NT2/D1 (cell line): Measurements from ENCODE around the gene IMPG2.

Experiments
- DNase-seq: peaks from one replicate; pipeline ENCODE4 v3.0.0-alpha.2; 2011; ENCODE audit warnings: low read depth, low spot score
- H3K27me3 ChIP-seq: 2 replicates; pipeline ENCODE4 v1.6.0; 2011; ENCODE audit warnings: mild to moderate bottlenecking; ENCODE audit not compliant: insufficient read length, insufficient read depth
- H3K36me3 ChIP-seq: 2 replicates; pipeline ENCODE4 v1.6.1; 2011; ENCODE audit warnings: mild to moderate bottlenecking, low read length, mixed read lengths; ENCODE audit not compliant: insufficient read depth, insufficient read length
- H3K4me1 ChIP-seq: 2 replicates; pipeline ENCODE4 v1.5.1; 2011; ENCODE audit not compliant: insufficient read depth, insufficient read length
- H3K4me3 ChIP-seq: 2 replicates; pipeline ENCODE4 v1.5.1; 2011; ENCODE audit warnings: low read depth; ENCODE audit not compliant: insufficient read length
- H3K9ac ChIP-seq: 2 replicates; pipeline ENCODE4 v1.6.0; 2011; ENCODE audit warnings: low read depth; ENCODE audit not compliant: insufficient read length
- H3K9me3 ChIP-seq: 2 replicates; pipeline ENCODE4 v1.5.1; 2011; ENCODE audit warnings: mild to moderate bottlenecking, low read length; ENCODE audit not compliant: insufficient read depth
- SUZ12 ChIP-seq: IDR thresholded peaks from 2 replicates; pipeline ENCODE4 v1.6.1; 2011; ENCODE audit not compliant: insufficient read length, insufficient read depth; ENCODE audit errors: extremely low read depth
- YY1 ChIP-seq: IDR thresholded peaks from 2 replicates; pipeline ENCODE4 v1.6.1; 2011; ENCODE audit not compliant: insufficient read length, insufficient read depth
- ZNF274 ChIP-seq: IDR thresholded peaks from 2 replicates; pipeline ENCODE4 v1.6.1; 2011; ENCODE audit warnings: mild to moderate bottlenecking, low read depth, low read length

IMPG2 gene

GRCh38 chr3:101252307-101252706, 68.1 kb downstream of the IMPG2 start:
- Histone ChIP-seq H3K9ac (no peak overlapping the region), H3K4me1 (no peaks in the 10 kb centered on the region), H3K4me3 (no peak overlapping the region), H3K9me3 (no peaks in the 10 kb centered on the region), H3K36me3 (no peaks in the 10 kb centered on the region), H3K27me3 (no peaks in the 10 kb centered on the region)
- no peak for TF ChIP-seq YY1
- no peak for TF ChIP-seq SUZ12
- TF ChIP-seq ZNF274: no peak
- no peak for DNase-seq

GRCh38 chr3:101251441-101251840, 68.9 kb downstream of the IMPG2 start:
- H3K4me3 ChIP-seq: no peak overlapping the region
- H3K27me3 ChIP-seq: no peaks in the 10 kb centered on the region
- no peaks in the 10 kb centered on the region for H3K9me3 ChIP-seq
- TF ChIP-seq SUZ12 (no peak), ZNF274 (no peak)
- H3K9ac ChIP-seq: no peak overlapping the region
- H3K4me1 ChIP-seq: no peaks in the 10 kb centered on the region
- no peak for DNase-seq
- H3K36me3 ChIP-seq: no peaks in the 10 kb centered on the region

GRCh38 chr3:101249522-101249921, 70.9 kb downstream of the IMPG2 start:
- no peak for TF ChIP-seq ZNF274
- TF ChIP-seq YY1: no peak
- TF ChIP-seq SUZ12: no peak
- DNase-seq: no peak
- Histone ChIP-seq H3K27me3 (no peaks in the 10 kb centered on the region), H3K9me3 (no peaks in the 10 kb centered on the region), H3K36me3 (no peaks in the 10 kb centered on the region), H3K4me3 (no peak overlapping the region), H3K9ac (no peak overlapping the region), H3K4me1 (no peaks in the 10 kb centered on the region)

- Histone ChIP-seq H3K9ac (no peak overlapping the region), H3K36me3 (no peaks in the 10 kb centered on the region), H3K27me3 (no peaks in the 10 kb centered on the region), H3K4me1 (no peaks in the 10 kb centered on the region), H3K9me3 (no peaks in the 10 kb centered on the region), H3K4me3 (no peak overlapping the region)
- DNase-seq: no peak
- no peak for TF ChIP-seq SUZ12
Observed at GRCh38 chr3:101248736-101249135, 71.6 kb downstream of the IMPG2 start.

- no peak for TF ChIP-seq YY1
- no peak for TF ChIP-seq ZNF274
- no peak for TF ChIP-seq SUZ12
- no peak overlapping the region for H3K4me3 ChIP-seq
- no peaks in the 10 kb centered on the region for H3K27me3 ChIP-seq
- no peaks in the 10 kb centered on the region for H3K9me3 ChIP-seq
- H3K36me3 ChIP-seq: no peaks in the 10 kb centered on the region
- H3K4me1 ChIP-seq: no peaks in the 10 kb centered on the region
- no peak for DNase-seq
- no peak overlapping the region for H3K9ac ChIP-seq
Observed at GRCh38 chr3:101244212-101244575, 76.2 kb downstream of the IMPG2 start.

GRCh38 chr3:101243285-101244211, 76.8 kb downstream of the IMPG2 start:
- Histone ChIP-seq H3K9me3 (no peaks in the 10 kb centered on the region), H3K36me3 (no peaks in the 10 kb centered on the region), H3K4me1 (no peaks in the 10 kb centered on the region), H3K27me3 (no peaks in the 10 kb centered on the region), H3K9ac (no peak overlapping the region), H3K4me3 (no peak overlapping the region)
- DNase-seq: no peak
- no peak for TF ChIP-seq SUZ12
- TF ChIP-seq ZNF274: no peak
- no peak for TF ChIP-seq YY1

- TF ChIP-seq SUZ12: no peak
- no peak for TF ChIP-seq ZNF274
- no peak for TF ChIP-seq YY1
- H3K36me3 ChIP-seq: no peaks in the 10 kb centered on the region
Observed at GRCh38 chr3:101240719-101241399, 79.5 kb downstream of the IMPG2 start.

More at GRCh38 chr3:101240719-101241399, 79.5 kb downstream of the IMPG2 start:
- H3K4me1 ChIP-seq: no peaks in the 10 kb centered on the region
- H3K9ac ChIP-seq: no peak overlapping the region
- no peaks in the 10 kb centered on the region for H3K9me3 ChIP-seq
- no peak overlapping the region for H3K4me3 ChIP-seq
- no peaks in the 10 kb centered on the region for H3K27me3 ChIP-seq
- peak; percentile 28 for DNase-seq
